GM23338 (cell line): ENCODE measurements around the gene UCK1. TPM values are rescaled to one million over a fixed set of nuclear protein-coding genes. Genes with fewer than 3 reads are reported as not detected.

Experiments
- ATAC-seq: fragments of 200-7000 bp; cut with Tn5 transposase; 3 replicates; pipeline ENCODE4 v1.9.1; 2020
- DNase-seq: peaks from one replicate; pipeline ENCODE4 v3.0.0-alpha.2; 2015; ENCODE audit warnings: low spot score
- H2AFZ ChIP-seq: fragments of 200-600 bp; sonication (generic); 2 replicates; pipeline ENCODE4 v1.8.0; 2016; ENCODE audit warnings: antibody characterized with exemption, mild to moderate bottlenecking, moderate library complexity
- H3F3A ChIP-seq: fragments of 200-600 bp; sonication (generic); replicated peaks from 2 replicates; pipeline ENCODE4 v1.8.0; 2017; ENCODE audit warnings: antibody characterized with exemption, mixed run types, low read depth
- H3K27ac ChIP-seq: fragments of 200-600 bp; sonication (generic); 2 replicates; pipeline ENCODE4 v1.6.1; 2016; ENCODE audit warnings: low read depth
- H3K27me3 ChIP-seq: fragments of 200-600 bp; sonication (generic); 2 replicates; pipeline ENCODE4 v1.8.0; 2016; ENCODE audit warnings: mild to moderate bottlenecking, mixed run types, moderate library complexity; ENCODE audit not compliant: insufficient read depth
- H3K36me3 ChIP-seq: fragments of 200-600 bp; sonication (generic); 2 replicates; pipeline ENCODE4 v1.8.0; 2016; ENCODE audit warnings: mild to moderate bottlenecking; ENCODE audit not compliant: insufficient read depth
- H3K4me1 ChIP-seq: fragments of 200-600 bp; sonication (generic); 2 replicates; pipeline ENCODE4 v1.8.0; 2016; ENCODE audit warnings: mild to moderate bottlenecking, moderate library complexity; ENCODE audit not compliant: insufficient read depth
- H3K4me2 ChIP-seq: fragments of 200-600 bp; sonication (generic); 2 replicates; pipeline ENCODE4 v1.7.1; 2017; ENCODE audit warnings: mixed run types
- H3K4me3 ChIP-seq: fragments of 200-600 bp; sonication (generic); 2 replicates; pipeline ENCODE4 v1.6.1; 2016; ENCODE audit warnings: mixed run types
- H3K79me2 ChIP-seq: fragments of 200-600 bp; sonication (generic); replicated peaks from 2 replicates; pipeline ENCODE4 v1.8.0; 2017; ENCODE audit warnings: mild to moderate bottlenecking; ENCODE audit not compliant: insufficient read depth
- H3K9me2 ChIP-seq: fragments of 200-600 bp; sonication (generic); 2 replicates; pipeline ENCODE4 v1.8.0; 2017; ENCODE audit not compliant: insufficient read depth
- H4K20me1 ChIP-seq: fragments of 200-600 bp; sonication (generic); replicated peaks from 2 replicates; pipeline ENCODE4 v1.8.0; 2017; ENCODE audit warnings: mild to moderate bottlenecking; ENCODE audit not compliant: insufficient read depth
- H3K27ac Mint-ChIP-seq: 2 replicates; pipeline ENCODE4 v1.8.0; 2020; ENCODE audit warnings: inconsistent platforms, mild to moderate bottlenecking, moderate library complexity, mixed read lengths
- H3K27me3 Mint-ChIP-seq: 3 replicates; pipeline ENCODE4 v1.8.0; 2022; ENCODE audit warnings: low read depth, mild to moderate bottlenecking, moderate library complexity, mixed read lengths, inconsistent platforms; ENCODE audit not compliant: insufficient read depth, poor library complexity
- H3K36me3 Mint-ChIP-seq: 3 replicates; pipeline ENCODE4 v1.8.0; 2021; ENCODE audit warnings: low read depth, mild to moderate bottlenecking, inconsistent platforms, moderate library complexity, mixed read lengths
- H3K4me1 Mint-ChIP-seq: 3 replicates; pipeline ENCODE4 v1.8.0; 2020; ENCODE audit warnings: mild to moderate bottlenecking, inconsistent platforms, mixed read lengths
- H3K4me3 Mint-ChIP-seq: 3 replicates; pipeline ENCODE4 v1.8.0; 2021; ENCODE audit warnings: moderate library complexity, mild to moderate bottlenecking, inconsistent platforms, mixed read lengths
- H3K9me3 Mint-ChIP-seq: 3 replicates; pipeline ENCODE4 v1.8.0; 2020; ENCODE audit warnings: moderate library complexity, mild to moderate bottlenecking, inconsistent platforms, mixed read lengths
- CREB1 ChIP-seq: fragments of 250-450 bp; sonication (Bioruptor Pico); IDR thresholded peaks from 2 replicates; pipeline ENCODE4 v1.5.0; 2020; ENCODE audit warnings: low read depth, mild to moderate bottlenecking, moderate library complexity
- CTCF ChIP-seq, 2 experiments: fragments of 200-600 bp in 1 of 2; sonication (generic) in 1 of 2; conservative IDR thresholded peaks; 2 replicates each; pipeline versions ENCODE4 v1.5.1 to v1.6.1; 2016 to 2017; ENCODE audit warnings: antibody characterized with exemption in 2 of 2, low read depth in 2 of 2, mild to moderate bottlenecking in 2 of 2, moderate library complexity in 1 of 2
- ETS1 ChIP-seq: IDR thresholded peaks from 2 replicates; pipeline ENCODE4 v1.6.1; 2016; ENCODE audit warnings: antibody characterized with exemption
- EZH2 ChIP-seq: fragments of 200-600 bp; sonication (generic); IDR thresholded peaks from one replicate; pipeline ENCODE4 v1.8.0; 2017; ENCODE audit warnings: antibody characterized with exemption, mild to moderate bottlenecking, low read depth; ENCODE audit not compliant: unreplicated experiment
- EZH2phosphoT487 ChIP-seq: fragments of 200-600 bp; sonication (generic); IDR thresholded peaks from one replicate; pipeline ENCODE4 v1.8.1; 2018; ENCODE audit warnings: antibody characterized with exemption; ENCODE audit not compliant: unreplicated experiment
- JUNB ChIP-seq: IDR thresholded peaks from one replicate; pipeline ENCODE4 v1.6.1; 2016; ENCODE audit warnings: antibody characterized with exemption; ENCODE audit not compliant: unreplicated experiment
- NANOG ChIP-seq: IDR thresholded peaks from 2 replicates; pipeline ENCODE4 v1.6.1; 2016; ENCODE audit warnings: antibody characterized with exemption, borderline replicate concordance
- POLR2AphosphoS5 ChIP-seq: IDR thresholded peaks from 2 replicates; pipeline ENCODE4 v1.6.1; 2016; ENCODE audit warnings: antibody characterized with exemption, low read depth
- REST ChIP-seq: IDR thresholded peaks from one replicate; pipeline ENCODE4 v1.6.1; 2018; ENCODE audit warnings: antibody characterized with exemption; ENCODE audit not compliant: unreplicated experiment
- STAT1 ChIP-seq: IDR thresholded peaks from one replicate; pipeline ENCODE4 v1.6.1; 2016; ENCODE audit warnings: antibody characterized with exemption; ENCODE audit not compliant: unreplicated experiment
- ZNF114 ChIP-seq: fragments of 250-450 bp; sonication (Bioruptor Pico); IDR thresholded peaks from 2 replicates; pipeline ENCODE4 v1.5.0; 2020; ENCODE audit warnings: mild to moderate bottlenecking, moderate library complexity
- ZNF331 ChIP-seq: fragments of 250-450 bp; sonication (Bioruptor Pico); IDR thresholded peaks from 2 replicates; pipeline ENCODE4 v1.5.0; 2020; ENCODE audit warnings: low read depth, mild to moderate bottlenecking, moderate library complexity
- polyA plus RNA-seq: library from polyadenylated mRNA; unstranded; fragments of >200 nt; fragmentation: Nextera tagmentation; extraction: Ambion mirVana; gene quantifications from 2 replicates; pipeline ENCODE4 v1.2.1, GENCODE V29; 2016
- total RNA-seq: library from RNA; depleted of rRNA; stranded (reverse); fragments of >200 nt; shearing (Covaris generic); gene quantifications from 2 replicates; pipeline ENCODE4 v1.2.3, GENCODE V29; 2014

UCK1 gene
- total and polyA plus RNA-seq, 2 experiments from 2014 or later = 23.4 to 35.9 TPM

- H3K9me2 ChIP-seq = no peaks in the 10 kb centered on the region
- no peaks in the 10 kb centered on the region for H3K4me1 ChIP-seq
- TF ChIP-seq POLR2AphosphoS5 (no peak), CTCF (conservative IDR thresholded peaks at IDR 0.05; ENCODE audit: low read depth in 2 of 2) (no peak), ETS1 (no peak), EZH2phosphoT487 (no peak), CREB1 (CRISPR knock-in tag) (no peak)
- DNase-seq (no peak), ATAC-seq (no peak)
- H3K79me2 ChIP-seq = no peaks in the 10 kb centered on the region
- H3K4me2 ChIP-seq = no peak overlapping the region
- H3K4me1 Mint-ChIP-seq = no peaks in the 10 kb centered on the region
- peaks cover 9% of the 10 kb centered on the region; the same call in 1 of the 2 replicates for H3F3A ChIP-seq
- no peaks in the 10 kb centered on the region for H3K27me3 ChIP-seq
- H3K4me3 ChIP-seq = no peak overlapping the region
- no peak overlapping the region for H3K4me3 Mint-ChIP-seq
- H3K27ac Mint-ChIP-seq = no peak overlapping the region
- H3K36me3 ChIP-seq = peaks cover 8% of the 10 kb centered on the region
- H3K36me3 Mint-ChIP-seq = peaks cover 64% of the 10 kb centered on the region
- no peaks in the 10 kb centered on the region; the same call in 1 of the 2 replicates for H4K20me1 ChIP-seq
- H2AFZ ChIP-seq = no peak overlapping the region
- H3K9me3 Mint-ChIP-seq = no peaks in the 10 kb centered on the region
- H3K27ac ChIP-seq = no peak overlapping the region
- H3K27me3 Mint-ChIP-seq = peaks cover 17% of the 10 kb centered on the region
Measured at GRCh38 chr9:131521203-131521602, 9.9 kb downstream of the UCK1 start.

- peaks cover 9% of the 10 kb centered on the region for H3K36me3 ChIP-seq
- Mint-ChIP-seq H3K27me3 (peaks cover 17% of the 10 kb centered on the region), H3K4me1 (no peaks in the 10 kb centered on the region), H3K36me3 (peaks cover 57% of the 10 kb centered on the region), H3K27ac (no peak overlapping the region), H3K4me3 (no peak overlapping the region), H3K9me3 (no peaks in the 10 kb centered on the region)
- ATAC-seq (no peak), DNase-seq (no peak)
- H3K4me2 ChIP-seq = no peak overlapping the region
- no peaks in the 10 kb centered on the region for H3K79me2 ChIP-seq
- no peaks in the 10 kb centered on the region for H3K27me3 ChIP-seq
- no peak overlapping the region for H2AFZ ChIP-seq
- no peak overlapping the region for H3K4me3 ChIP-seq
- no peaks in the 10 kb centered on the region for H4K20me1 ChIP-seq
- H3K27ac ChIP-seq = no peak overlapping the region
- H3F3A ChIP-seq = peaks cover 6% of the 10 kb centered on the region; the same call in 1 of the 2 replicates
- H3K4me1 ChIP-seq = no peaks in the 10 kb centered on the region
- H3K9me2 ChIP-seq = no peaks in the 10 kb centered on the region
- TF ChIP-seq STAT1 (no peak), CTCF (conservative IDR thresholded peaks at IDR 0.05; ENCODE audit: low read depth in 2 of 2) (no peak), REST (no peak), EZH2 (no peak), NANOG (no peak), ZNF114 (CRISPR knock-in tag) (no peak), CREB1 (CRISPR knock-in tag) (no peak), ZNF331 (CRISPR knock-in tag) (no peak), EZH2phosphoT487 (no peak), ETS1 (no peak), JUNB (no peak), POLR2AphosphoS5 (no peak)
Measured at GRCh38 chr9:131520503-131520902, 10.6 kb downstream of the UCK1 start.
